Ovary (tissue), 3 donors: ENCODE measurements around the gene SLC29A1.

Experiments
- CTCF ChIP-seq, 3 donors: fragments of 450-650 bp in 2 of 3; fragments of 200-600 bp in 1 of 3; IDR thresholded peaks; one replicate each; pipeline versions ENCODE4 v1.5.1 to v1.8.0; 2016 to 2022; ENCODE audit warnings: antibody characterized with exemption in 3 of 3, mild to moderate bottlenecking in 1 of 3
- POLR2A ChIP-seq: fragments of 450-650 bp; IDR thresholded peaks from one replicate; pipeline ENCODE4 v1.6.1; 2017; ENCODE audit warnings: antibody characterized with exemption, mild to moderate bottlenecking, moderate library complexity
- donor health status: DM: no; HTN: no; CAD: no.

- no peak for TF ChIP-seq CTCF (IDR thresholded peaks at IDR 0.05)
- no peak for TF ChIP-seq POLR2A
Measured at GRCh38 chr6:44254191-44255104, 31.1 kb downstream of the SLC29A1 start.
